ENCODE measurements around the gene CNPY4. TPM values are rescaled to one million over a fixed set of nuclear protein-coding genes. Genes with fewer than 3 reads are reported as not detected.

Gene CNPY4
- total RNA-seq, 4 donors from 2014 or later: 7.5 to 15.9 (median 11.5) TPM

- Histone ChIP-seq H3K4me3 (no peak overlapping the region), H3K27me3 (no peaks in the 10 kb centered on the region), H3K9me3 (no peaks in the 10 kb centered on the region), H3K36me3 (peaks cover 0 to 59% (median 0%) of the 10 kb centered on the region in 3 donors), H3K27ac (peak overlapping the region in 1 of 4 donors; percentile 49), H3K4me1 (peaks cover 0 to 70% (median 19%) of the 10 kb centered on the region in 4 donors)
- DNase-seq (ENCODE audit: low spot score in 2 of 2): no peak
- TF ChIP-seq, protein P1, sequence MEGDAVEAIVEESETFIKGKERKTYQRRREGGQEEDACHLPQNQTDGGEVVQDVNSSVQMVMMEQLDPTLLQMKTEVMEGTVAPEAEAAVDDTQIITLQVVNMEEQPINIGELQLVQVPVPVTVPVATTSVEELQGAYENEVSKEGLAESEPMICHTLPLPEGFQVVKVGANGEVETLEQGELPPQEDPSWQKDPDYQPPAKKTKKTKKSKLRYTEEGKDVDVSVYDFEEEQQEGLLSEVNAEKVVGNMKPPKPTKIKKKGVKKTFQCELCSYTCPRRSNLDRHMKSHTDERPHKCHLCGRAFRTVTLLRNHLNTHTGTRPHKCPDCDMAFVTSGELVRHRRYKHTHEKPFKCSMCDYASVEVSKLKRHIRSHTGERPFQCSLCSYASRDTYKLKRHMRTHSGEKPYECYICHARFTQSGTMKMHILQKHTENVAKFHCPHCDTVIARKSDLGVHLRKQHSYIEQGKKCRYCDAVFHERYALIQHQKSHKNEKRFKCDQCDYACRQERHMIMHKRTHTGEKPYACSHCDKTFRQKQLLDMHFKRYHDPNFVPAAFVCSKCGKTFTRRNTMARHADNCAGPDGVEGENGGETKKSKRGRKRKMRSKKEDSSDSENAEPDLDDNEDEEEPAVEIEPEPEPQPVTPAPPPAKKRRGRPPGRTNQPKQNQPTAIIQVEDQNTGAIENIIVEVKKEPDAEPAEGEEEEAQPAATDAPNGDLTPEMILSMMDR (IDR thresholded peaks at IDR 0.05): no peak
- no peak for TF ChIP-seq POLR2A (IDR thresholded peaks at IDR 0.05)
- TF ChIP-seq EP300 (IDR thresholded peaks at IDR 0.05): no peak
- 66 to 68% methylated on average over 24 to 28 of the region's 30 CpGs for WGBS, 2 donors
These were observed 35.4 kb downstream of the CNPY4 start for GRCh38 chr7:100154651-100155491.

GRCh38 chr7:100155553-100156317, 36.3 kb downstream of the CNPY4 start:
- Histone ChIP-seq H3K4me1 (peaks cover 0 to 61% (median 16%) of the 10 kb centered on the region in 4 donors), H3K27ac (no peak overlapping the region), H3K9me3 (no peaks in the 10 kb centered on the region), H3K4me3 (no peak overlapping the region), H3K27me3 (no peaks in the 10 kb centered on the region), H3K36me3 (peaks cover 0 to 56% (median 0%) of the 10 kb centered on the region in 3 donors)
- no peak for DNase-seq (ENCODE audit: low spot score in 2 of 2)
- 85 to 86% methylated on average over 20 of the region's 20 CpGs for WGBS, 2 donors
- no peak for TF ChIP-seq POLR2A (IDR thresholded peaks at IDR 0.05)
- TF ChIP-seq, protein P1 (IDR thresholded peaks at IDR 0.05): no peak
- no peak for TF ChIP-seq EP300 (IDR thresholded peaks at IDR 0.05)

- H3K9me3 ChIP-seq: no peaks in the 10 kb centered on the region
- peaks cover 0 to 58% (median 16%) of the 10 kb centered on the region in 4 donors for H3K4me1 ChIP-seq
- 77 to 82% methylated on average over 15 to 16 of the region's 16 CpGs for WGBS, 2 donors
- H3K27me3 ChIP-seq: no peaks in the 10 kb centered on the region
- no peak overlapping the region for H3K4me3 ChIP-seq
- peak overlapping the region in 1 of 4 donors; percentile 84 for H3K27ac ChIP-seq
- no peak for DNase-seq (ENCODE audit: low spot score in 2 of 2)
- peaks cover 0 to 48% (median 0%) of the 10 kb centered on the region in 3 donors for H3K36me3 ChIP-seq
- no peak for TF ChIP-seq EP300 (IDR thresholded peaks at IDR 0.05)
- TF ChIP-seq POLR2A (IDR thresholded peaks at IDR 0.05): no peak
- TF ChIP-seq, protein P1 (IDR thresholded peaks at IDR 0.05): no peak
These were observed 37.1 kb downstream of the CNPY4 start for GRCh38 chr7:100156331-100157068.

GRCh38 chr7:100157069-100157333, 37.6 kb downstream of the CNPY4 start:
- H3K27ac ChIP-seq: peak overlapping the region in 2 of 4 donors; percentile 84 to 85
- H3K9me3 ChIP-seq: no peaks in the 10 kb centered on the region
- no peak for DNase-seq (ENCODE audit: low spot score in 2 of 2)
- WGBS, 2 donors: 69 to 72% methylated on average over 5 of the region's 5 CpGs
- H3K4me3 ChIP-seq: no peak overlapping the region
- TF ChIP-seq, protein P1 (IDR thresholded peaks at IDR 0.05): no peak
- TF ChIP-seq EP300 (IDR thresholded peaks at IDR 0.05) (no peak), POLR2A (IDR thresholded peaks at IDR 0.05) (no peak)
- peaks cover 0 to 54% (median 16%) of the 10 kb centered on the region in 4 donors for H3K4me1 ChIP-seq
- peaks cover 0 to 43% (median 0%) of the 10 kb centered on the region in 3 donors for H3K36me3 ChIP-seq
- H3K27me3 ChIP-seq: no peaks in the 10 kb centered on the region
